Muscle of arm (tissue), 14 donors: ENCODE results near the gene ACADL. TPM values are rescaled to one million over a fixed set of nuclear protein-coding genes. Genes with fewer than 3 reads are reported as not detected.

ENCODE experiments used
- DNase-seq: peaks from one replicate; pipeline ENCODE4 v3.0.0-alpha.2; 2013
- long read RNA-seq, 11 donors: transcript quantifications; one replicate each; lab custom pipeline, GENCODE V29; 2026
- polyA plus RNA-seq, 12 donors: library from polyadenylated mRNA; unstranded; fragments of 120-200 nt; gene quantifications; one replicate each; pipeline ENCODE4 v1.2.1, GENCODE V29; 2013; ENCODE audit not compliant: insufficient read length in 12 of 12

ACADL gene
- 10 to 100 TPM in 5 of 12 donors, 1 to 10 TPM in 5, not detected in 2; 4.5 to 14.4 (median 9.4) TPM for polyA plus RNA-seq
- long read RNA-seq, donor 1, result 0 reads
- long read RNA-seq, donor 2, partial matches to known transcripts, result 0 of 1 reads
- long read RNA-seq, donor 2, other reads (novel, unspliced or antisense), result 0 of 1 reads
- long read RNA-seq, donor 3, partial matches to known transcripts, result 0 of 1 reads
- long read RNA-seq, donor 3, other reads (novel, unspliced or antisense), result 0 of 1 reads
- long read RNA-seq, donor 4, partial matches to known transcripts, result 0 of 1 reads
- long read RNA-seq, donor 4, other reads (novel, unspliced or antisense), result 0 of 1 reads
- long read RNA-seq, donor 5, transcript ACADL-201 (11 exons, 2,543 nt), result major isoform, 7 of 9 reads
- long read RNA-seq, donor 5, partial matches to known transcripts, result 0 of 9 reads
- long read RNA-seq, donor 5, other reads (novel, unspliced or antisense), result 0 of 9 reads
- long read RNA-seq, donor 6, partial matches to known transcripts, result 0 of 2 reads
- long read RNA-seq, donor 6, other reads (novel, unspliced or antisense), result 0 of 2 reads
- long read RNA-seq, donor 7, result 0 reads
- long read RNA-seq, donor 8, result 0 reads
- long read RNA-seq, donor 9, result 0 reads
- long read RNA-seq, donor 10, partial matches to known transcripts, result 0 of 1 reads
- long read RNA-seq, donor 10, other reads (novel, unspliced or antisense), result 0 of 1 reads
- long read RNA-seq, donor 11, partial matches to known transcripts, result 0 of 4 reads
- long read RNA-seq, donor 11, other reads (novel, unspliced or antisense), result 0 of 4 reads

GRCh38 chr2:210224941-210225672 is at the start of gene ACADL:
Gene ACADL, minus strand, starts transcription at chr2:210225447. Its CDS starts 184 bp downstream, at chr2:210225263.
- DNase-seq, result peak; percentile 18

GRCh38 chr2:210271300-210271699 is 46.1 kb upstream of the ACADL start:
- no peak for DNase-seq

- DNase-seq, result no peak
Observed at GRCh38 chr2:210269148-210269547, 43.9 kb upstream of the ACADL start.

- DNase-seq, result no peak
Observed at GRCh38 chr2:210268281-210268680, 43.0 kb upstream of the ACADL start.

GRCh38 chr2:210267698-210268097 is 42.5 kb upstream of the ACADL start:
- DNase-seq, result no peak

- no peak for DNase-seq
Observed at GRCh38 chr2:210264282-210264681, 39.0 kb upstream of the ACADL start.

- DNase-seq, result no peak
Observed at GRCh38 chr2:210263841-210264240, 38.6 kb upstream of the ACADL start.

- no peak for DNase-seq
Observed at GRCh38 chr2:210262036-210262435, 36.8 kb upstream of the ACADL start.

GRCh38 chr2:210259687-210260086 is 34.4 kb upstream of the ACADL start:
- DNase-seq, result no peak

- no peak for DNase-seq
Observed at GRCh38 chr2:210252699-210253606, 27.7 kb upstream of the ACADL start.

GRCh38 chr2:210250622-210251021 is 25.4 kb upstream of the ACADL start:
- DNase-seq, result no peak

GRCh38 chr2:210233487-210233886 is 8.2 kb upstream of the ACADL start:
- DNase-seq, result no peak

- DNase-seq, result no peak
Observed at GRCh38 chr2:210230984-210231383, 5.7 kb upstream of the ACADL start.

- no peak for DNase-seq
Observed at GRCh38 chr2:210230518-210230917, 5.3 kb upstream of the ACADL start.

GRCh38 chr2:210228586-210228985 is 3.3 kb upstream of the ACADL start:
- no peak for DNase-seq

GRCh38 chr2:210227290-210228088 is 2.2 kb upstream of the ACADL start:
- DNase-seq, result no peak

GRCh38 chr2:210226223-210226622 is 976 bp upstream of the ACADL start:
- no peak for DNase-seq

GRCh38 chr2:210224591-210224940 is 681 bp downstream of the ACADL start:
- peak; percentile 6 for DNase-seq

GRCh38 chr2:210215120-210215519 is 10.1 kb downstream of the ACADL start:
- no peak for DNase-seq

GRCh38 chr2:210210185-210210584 is 15.1 kb downstream of the ACADL start:
- no peak for DNase-seq
